Prostate gland (tissue), 1 donor: ENCODE data around the gene FAM193A.

Source experiments
- POLR2A ChIP-seq: fragments of 450-650 bp; IDR thresholded peaks from one replicate; pipeline ENCODE4 v1.6.1; 2016; ENCODE audit warnings: antibody characterized with exemption, mild to moderate bottlenecking
- POLR2AphosphoS5 ChIP-seq: sonication (generic); formaldehyde crosslinking; IDR thresholded peaks from one replicate; pipeline ENCODE4 v1.6.1; 2017; ENCODE audit warnings: antibody characterized with exemption

GRCh38 chr4:2626231-2626630, 89.8 kb downstream of the FAM193A start:
- TF ChIP-seq POLR2A (no peak), POLR2AphosphoS5 (no peak)
